ENCODE results near the gene MGAT4A. TPM values are rescaled to one million over a fixed set of nuclear protein-coding genes. Genes with fewer than 3 reads are reported as not detected.

The MGAT4A gene
- total and polyA plus RNA-seq, 2 of the 8 experiments (the other 6 are each of a cell fraction or from before 2014, with no cell fraction given): 1.4 to 7.7 TPM

GRCh38 chr2:98572676-98573075, 158.3 kb downstream of the MGAT4A start:
- POLR2A ChIA-PET (ENCODE audit: partially characterized antibody): no interaction called here
- H4K8ac ChIP-seq (ENCODE audit: extremely low read depth, insufficient read depth, low read length): no peak overlapping the region
- no peaks in the 10 kb centered on the region for H3K27me3 ChIP-seq (replicated peaks in 1 of 4; ENCODE audit: control insufficient read depth in 3 of 4, extremely low read depth in 1 of 4, insufficient read depth in 3 of 4, low read length in 3 of 4)
- H3K36me3 ChIP-seq (ENCODE audit: control insufficient read depth in 2 of 4, insufficient read depth in 4 of 4, low read length in 3 of 4): peaks cover 8 to 28% (median 14%) of the 10 kb centered on the region in 4 experiments
- no peaks in the 10 kb centered on the region for H3K9me3 ChIP-seq (ENCODE audit: insufficient read depth in 2 of 2, low read depth in 1 of 2, low read length in 1 of 2)
- no peak overlapping the region for H2BK5ac ChIP-seq (ENCODE audit: low read depth, low read length)
- H3K18ac ChIP-seq (ENCODE audit: extremely low read depth, low read length): no peak overlapping the region
- H3K14ac ChIP-seq (ENCODE audit: insufficient read length): no peak overlapping the region
- no peaks in the 10 kb centered on the region for H3K79me1 ChIP-seq (ENCODE audit: low read depth, low read length)
- H2BK12ac ChIP-seq (ENCODE audit: low read depth, low read length): no peak overlapping the region
- FAIRE-seq: no peak
- no peak overlapping the region for H2BK120ac ChIP-seq (replicated peaks; ENCODE audit: low read depth, low read length)
- no peak overlapping the region for H3K4ac ChIP-seq (replicated peaks; ENCODE audit: insufficient read length, low read depth, low read length)
- H3K56ac ChIP-seq (replicated peaks; ENCODE audit: insufficient read length, low read depth, low read length): no peak overlapping the region
- H4K5ac ChIP-seq (ENCODE audit: insufficient read length, low read depth, low read length): no peak overlapping the region
- no peak overlapping the region for H4K91ac ChIP-seq (replicated peaks; ENCODE audit: insufficient read length, low read length)
- no peak overlapping the region for H3K9ac ChIP-seq (replicated peaks in 1 of 4; ENCODE audit: extremely low read depth in 1 of 4, low read depth in 3 of 4, low read length in 3 of 4)
- H3K23ac ChIP-seq (ENCODE audit: insufficient read length): no peak overlapping the region
- no peak overlapping the region for H2AFZ ChIP-seq (ENCODE audit: low read length)
- no peak overlapping the region for H2AK5ac ChIP-seq (ENCODE audit: low read depth, low read length)
- H3K79me2 ChIP-seq (ENCODE audit: control insufficient read depth in 1 of 2, insufficient read depth in 2 of 2, low read length in 2 of 2): no peaks in the 10 kb centered on the region
- H3K4me2 ChIP-seq (ENCODE audit: insufficient read depth in 1 of 2, low read depth in 2 of 2, low read length in 2 of 2): no peak overlapping the region
- DNase-seq (ENCODE audit: low read depth in 1 of 2, low spot score in 2 of 2): no peak
- H3K4me1 ChIP-seq (replicated peaks in 1 of 4; ENCODE audit: control insufficient read depth in 3 of 4, insufficient read depth in 4 of 4, low read length in 3 of 4): no peaks in the 10 kb centered on the region
- H4K20me1 ChIP-seq (replicated peaks in 1 of 2; ENCODE audit: control insufficient read depth in 1 of 2, insufficient read depth in 2 of 2, low read length in 2 of 2): peaks cover 0 to 7% of the 10 kb centered on the region in 2 experiments
- whole genome bisulfite sequencing, 2 experiments (ENCODE audit: extremely low coverage in 1 of 2, insufficient coverage in 1 of 2, insufficient read length in 1 of 2, insufficient replicate concordance in 2 of 2, low coverage in 1 of 2, low lambda C conversion rate in 2 of 2, missing lambda C conversion rate in 1 of 2): 86% methylated on average over 15 of the region's 15 CpGs; no CpG with 5 or more reads in 1 of the 2 experiments
- H3K27ac ChIP-seq (ENCODE audit: low read depth, low read length): no peak overlapping the region
- H2BK20ac ChIP-seq (ENCODE audit: low read length): no peak overlapping the region
- no peaks in the 10 kb centered on the region for H3K23me2 ChIP-seq (ENCODE audit: low read depth, low read length)
- CTCF ChIA-PET (ENCODE audit: partially characterized antibody): interaction anchor here (1.0 to 2.2 kb wide), 2 partner anchors 29 to 126 kb away, joined by 3 to 6 read pairs; no protein-coding TSS in a partner anchor
- H3K4me3 ChIP-seq (ENCODE audit: extremely low read depth in 1 of 4, insufficient read depth in 2 of 4, low read depth in 3 of 4, low read length in 4 of 4): no peak overlapping the region
- H2BK15ac ChIP-seq (ENCODE audit: low read length): no peak overlapping the region
- TF ChIP-seq TEAD4 (IDR thresholded peaks at IDR 0.05; ENCODE audit: low read depth, low read length) (no peak), CEBPB (IDR thresholded peaks at IDR 0.05; ENCODE audit: low read depth, low read length) (no peak), RNF2 (IDR thresholded peaks at IDR 0.05; ENCODE audit: borderline replicate concordance, low read depth, low read length, missing control alignments, poor library complexity, severe bottlenecking) (no peak), SIN3A (conservative IDR thresholded peaks at IDR 0.05 in 1 of 2, IDR thresholded peaks at IDR 0.05 in 1 of 2; ENCODE audit: low read depth in 1 of 2, low read length in 2 of 2) (no peak), SP4 (IDR thresholded peaks at IDR 0.05; ENCODE audit: low read length) (no peak), GTF2F1 (IDR thresholded peaks at IDR 0.05; ENCODE audit: borderline replicate concordance, low read depth, low read length) (no peak), CBX5 (IDR thresholded peaks at IDR 0.05; ENCODE audit: low read depth, low read length) (no peak), BRCA1 (IDR thresholded peaks at IDR 0.05; ENCODE audit: low read depth, low read length) (no peak), EZH2 (IDR thresholded peaks at IDR 0.05; ENCODE audit: low read depth, low read length, severe bottlenecking) (no peak), CBX8 (IDR thresholded peaks at IDR 0.05; ENCODE audit: borderline replicate concordance, low read depth, low read length) (no peak), TBP (IDR thresholded peaks at IDR 0.05; ENCODE audit: low read depth, low read length) (no peak), EP300 (IDR thresholded peaks at IDR 0.05; ENCODE audit: borderline replicate concordance in 1 of 2, low read depth in 2 of 2, low read length in 2 of 2) (no peak), TAF1 (IDR thresholded peaks at IDR 0.05; ENCODE audit: low read depth, low read length) (no peak)
- TF ChIP-seq, protein P1, sequence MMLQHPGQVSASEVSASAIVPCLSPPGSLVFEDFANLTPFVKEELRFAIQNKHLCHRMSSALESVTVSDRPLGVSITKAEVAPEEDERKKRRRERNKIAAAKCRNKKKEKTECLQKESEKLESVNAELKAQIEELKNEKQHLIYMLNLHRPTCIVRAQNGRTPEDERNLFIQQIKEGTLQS (IDR thresholded peaks at IDR 0.05; ENCODE audit: insufficient read depth, low read depth, low read length): no peak

Data from H1 (cell line).